ENCODE measurements around the gene CLEC2A. TPM values are rescaled to one million over a fixed set of nuclear protein-coding genes. Genes with fewer than 3 reads are reported as not detected.

Gene CLEC2A
- total RNA-seq, 1 experiment from 2014 or later: 0.87 TPM

DNA sequence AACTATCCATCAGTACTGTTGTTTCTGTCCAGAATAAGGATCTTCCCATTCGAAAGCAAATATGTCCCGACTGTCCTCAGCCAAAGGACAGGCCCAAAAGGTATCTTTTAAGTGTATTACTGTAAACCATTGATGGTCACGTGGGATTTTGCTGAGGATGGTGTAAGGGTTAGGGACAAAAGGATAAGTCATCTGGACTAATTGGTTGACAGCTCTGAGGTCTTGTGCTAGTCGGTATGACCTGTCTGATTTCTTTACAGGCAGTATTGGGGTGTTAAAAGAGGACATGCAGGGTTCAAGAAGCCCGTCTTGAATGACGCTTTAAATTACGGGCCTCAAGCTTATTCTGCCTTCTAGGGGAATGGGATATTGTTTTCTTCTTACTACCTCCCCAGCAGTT lies 24.4 kb downstream of the CLEC2A start:
- H2BK5ac ChIP-seq (ENCODE audit: insufficient read length, low read length): no peak overlapping the region
- no peak overlapping the region for H4K5ac ChIP-seq (ENCODE audit: insufficient read length, low read depth, low read length)
- H3K4ac ChIP-seq (ENCODE audit: low read depth, low read length): no peak overlapping the region
- no peak overlapping the region for H2BK20ac ChIP-seq (ENCODE audit: low read depth, low read length, poor library complexity, severe bottlenecking)
- H3K9me3 ChIP-seq (ENCODE audit: control insufficient read depth, low read depth, low read length): peaks cover 13% of the 10 kb centered on the region
- no peak overlapping the region for H3K56ac ChIP-seq (ENCODE audit: insufficient read length, low read depth, low read length)
- no peak overlapping the region for H2BK15ac ChIP-seq (ENCODE audit: low read depth, low read length)
- no peak overlapping the region for H2AFZ ChIP-seq (ENCODE audit: low read length)
- Mint-ChIP-seq H3K9me3 (peaks cover 43 to 50% of the 10 kb centered on the region in 2 experiments), H3K27ac (no peak overlapping the region), H3K4me1 (no peaks in the 10 kb centered on the region), H3K4me3 (no peak overlapping the region), H3K27me3 (ENCODE audit: low read depth) (0 out of 2 replicates have a peak, but pooled peaks cover 2% of the 10 kb centered on the region), H3K36me3 (ENCODE audit: insufficient read depth in 1 of 3, low read depth in 3 of 3) (peaks cover 21 to 49% (median 47%) of the 10 kb centered on the region in 3 experiments)
- H3K4me2 ChIP-seq (ENCODE audit: insufficient read depth, insufficient read length, low read length): no peak overlapping the region
- TF ChIP-seq, protein P1, sequence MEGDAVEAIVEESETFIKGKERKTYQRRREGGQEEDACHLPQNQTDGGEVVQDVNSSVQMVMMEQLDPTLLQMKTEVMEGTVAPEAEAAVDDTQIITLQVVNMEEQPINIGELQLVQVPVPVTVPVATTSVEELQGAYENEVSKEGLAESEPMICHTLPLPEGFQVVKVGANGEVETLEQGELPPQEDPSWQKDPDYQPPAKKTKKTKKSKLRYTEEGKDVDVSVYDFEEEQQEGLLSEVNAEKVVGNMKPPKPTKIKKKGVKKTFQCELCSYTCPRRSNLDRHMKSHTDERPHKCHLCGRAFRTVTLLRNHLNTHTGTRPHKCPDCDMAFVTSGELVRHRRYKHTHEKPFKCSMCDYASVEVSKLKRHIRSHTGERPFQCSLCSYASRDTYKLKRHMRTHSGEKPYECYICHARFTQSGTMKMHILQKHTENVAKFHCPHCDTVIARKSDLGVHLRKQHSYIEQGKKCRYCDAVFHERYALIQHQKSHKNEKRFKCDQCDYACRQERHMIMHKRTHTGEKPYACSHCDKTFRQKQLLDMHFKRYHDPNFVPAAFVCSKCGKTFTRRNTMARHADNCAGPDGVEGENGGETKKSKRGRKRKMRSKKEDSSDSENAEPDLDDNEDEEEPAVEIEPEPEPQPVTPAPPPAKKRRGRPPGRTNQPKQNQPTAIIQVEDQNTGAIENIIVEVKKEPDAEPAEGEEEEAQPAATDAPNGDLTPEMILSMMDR (conservative IDR thresholded peaks at IDR 0.05): no peak
- no peak overlapping the region for H4K8ac ChIP-seq (replicated peaks; ENCODE audit: insufficient read length, low read depth, low read length)
- H3K27ac ChIP-seq (ENCODE audit: insufficient read length, low read depth, low read length): no peak overlapping the region
- H3K79me1 ChIP-seq (ENCODE audit: insufficient read depth, low read depth, low read length, poor library complexity, severe bottlenecking): no peaks in the 10 kb centered on the region
- no peak overlapping the region for H2BK120ac ChIP-seq (ENCODE audit: low read depth, low read length, poor library complexity, severe bottlenecking)
- no CpG with 5 or more reads among the region's 7 CpGs for WGBS (ENCODE audit: extremely low coverage, insufficient read length, low lambda C conversion rate)
- H4K20me1 ChIP-seq (ENCODE audit: control insufficient read depth, insufficient read depth, insufficient read length): no peaks in the 10 kb centered on the region
- H3K14ac ChIP-seq (ENCODE audit: insufficient read depth, low read length): no peak overlapping the region
- H2BK12ac ChIP-seq (ENCODE audit: insufficient read length, low read depth, low read length): no peak overlapping the region
- DNase-seq: no peak
- H3K23me2 ChIP-seq (ENCODE audit: insufficient read length, low read depth, low read length, poor library complexity, severe bottlenecking): no peaks in the 10 kb centered on the region
- H3T11ph ChIP-seq (ENCODE audit: low read length): no peak overlapping the region
- no peak overlapping the region for H3K23ac ChIP-seq (ENCODE audit: insufficient read length, low read depth, low read length)
- no peak overlapping the region for H4K91ac ChIP-seq (ENCODE audit: insufficient read length, low read depth, low read length)
- no peaks in the 10 kb centered on the region for H3K79me2 ChIP-seq (ENCODE audit: insufficient read depth, low read length)
- H3K4me1 ChIP-seq (ENCODE audit: insufficient read depth, low read length): no peaks in the 10 kb centered on the region
- no peak overlapping the region for H3K9ac ChIP-seq (ENCODE audit: extremely low read depth, insufficient read length, low read length)
- no peak overlapping the region for H2AK5ac ChIP-seq (ENCODE audit: insufficient read length, low read length)
- H3K18ac ChIP-seq (ENCODE audit: insufficient read length, low read depth, low read length): no peak overlapping the region
- H3K27me3 ChIP-seq (ENCODE audit: insufficient read depth, low read length): no peaks in the 10 kb centered on the region

Data from H9 (cell line).